SK-N-SH (cell line): Measurements from ENCODE around the gene EPS8L2. TPM values are rescaled to one million over a fixed set of nuclear protein-coding genes. Genes with fewer than 3 reads are reported as not detected.

Source experiments
- CTCF ChIA-PET: fragments of 300-600, 350-600 bp; formaldehyde crosslinking; extraction: SDS; loops from one replicate; lab custom pipeline; 2021; lab: Yijun Ruan, JAX
- POLR2A ChIA-PET: fragments of 350-600 bp; sonication (Branson Sonifier 250); formaldehyde crosslinking; extraction: SDS; loops from one replicate; lab custom pipeline; 2020; ENCODE audit warnings: antibody characterized with exemption, inconsistent platforms; lab: Yijun Ruan, JAX
- DNase-seq: peaks from one replicate; pipeline ENCODE4 v3.0.0; 2012
- H2AFZ ChIP-seq: fragments of 200-600 bp; sonication (generic); 2 replicates; pipeline ENCODE4 v1.8.1; 2016; ENCODE audit warnings: antibody characterized with exemption, mild to moderate bottlenecking, low read depth
- H3F3A ChIP-seq: fragments of 200-600 bp; sonication (generic); replicated peaks from 2 replicates; pipeline ENCODE3; 2016; ENCODE audit warnings: antibody characterized with exemption, mild to moderate bottlenecking; ENCODE audit not compliant: insufficient read depth
- H3K27ac ChIP-seq, 2 experiments: fragments of 200-500 bp in 1 of 2; fragments of 200-600 bp in 1 of 2; sonication (Bioruptor generic) in 1 of 2; sonication (generic), shearing (Covaris generic) in 1 of 2; 2 replicates each; pipeline versions ENCODE4 v1.5.1 to v1.6.1; 2014 to 2016; ENCODE audit warnings: low read depth in 2 of 2, inconsistent platforms in 1 of 2, low read length in 1 of 2, mild to moderate bottlenecking in 1 of 2, mixed read lengths in 1 of 2
- H3K27me3 ChIP-seq: fragments of 200-600 bp; sonication (generic), shearing (Covaris generic); 2 replicates; pipeline ENCODE4 v1.6.1; 2016; ENCODE audit warnings: mixed run types; ENCODE audit not compliant: insufficient read depth
- H3K36me3 ChIP-seq, 2 experiments: fragments of 200-500 bp in 1 of 2; fragments of 200-600 bp in 1 of 2; sonication (Bioruptor generic) in 1 of 2; sonication (generic) in 1 of 2; replicated peaks in 1 of 2; 2 replicates each; pipeline versions ENCODE3 to v1.5.1; 2014 to 2016; ENCODE audit warnings: low read length in 1 of 2, mild to moderate bottlenecking in 1 of 2; ENCODE audit not compliant: insufficient read depth in 2 of 2, control insufficient read depth in 1 of 2
- H3K4me1 ChIP-seq, 2 experiments: fragments of 200-500 bp in 1 of 2; fragments of 200-600 bp in 1 of 2; sonication (Bioruptor generic) in 1 of 2; sonication (generic), shearing (Covaris generic) in 1 of 2; 2 replicates each; pipeline versions ENCODE4 v1.5.1 to v1.6.1; 2014 to 2016; ENCODE audit warnings: low read depth in 1 of 2, low read length in 1 of 2, mixed run types in 1 of 2; ENCODE audit not compliant: insufficient read depth in 2 of 2, control insufficient read depth in 1 of 2
- H3K4me2 ChIP-seq: fragments of 200-600 bp; sonication (generic), shearing (Covaris generic); 2 replicates; pipeline ENCODE4 v1.6.1; 2017; ENCODE audit warnings: mixed run types
- H3K4me3 ChIP-seq, 2 experiments: fragments of 200-500 bp in 1 of 2; fragments of 200-600 bp in 1 of 2; sonication (Bioruptor generic) in 1 of 2; sonication (generic), shearing (Covaris generic) in 1 of 2; 2 replicates each; pipeline versions ENCODE4 v1.5.1 to v1.8.1; 2014 to 2016; ENCODE audit warnings: low read depth in 2 of 2, inconsistent platforms in 1 of 2, low read length in 1 of 2, mild to moderate bottlenecking in 1 of 2, mixed read lengths in 1 of 2, moderate library complexity in 1 of 2
- H3K79me2 ChIP-seq: fragments of 200-600 bp; sonication (generic); 2 replicates; pipeline ENCODE4 v1.8.1; 2017; ENCODE audit warnings: mild to moderate bottlenecking; ENCODE audit not compliant: insufficient read depth
- H3K9ac ChIP-seq: fragments of 200-600 bp; sonication (generic); 2 replicates; pipeline ENCODE4 v1.6.1; 2017; ENCODE audit warnings: mixed run types
- H3K9me2 ChIP-seq: fragments of 200-600 bp; sonication (generic); 2 replicates; pipeline ENCODE4 v1.6.1; 2017; ENCODE audit warnings: mixed run types
- H3K9me3 ChIP-seq: fragments of 200-600 bp; sonication (generic); 2 replicates; pipeline ENCODE4 v1.6.1; 2017; ENCODE audit warnings: mixed run types, mild to moderate bottlenecking, moderate library complexity
- H4K20me1 ChIP-seq: fragments of 200-600 bp; sonication (generic); 2 replicates; pipeline ENCODE4 v1.6.1; 2017; ENCODE audit warnings: mild to moderate bottlenecking, mixed run types; ENCODE audit not compliant: insufficient read depth
- CHD2 ChIP-seq: fragments of 150-350 bp; IDR thresholded peaks from 2 replicates; pipeline ENCODE4 v1.6.1; 2018; ENCODE audit warnings: low read length; ENCODE audit not compliant: partially characterized antibody
- EP300 ChIP-seq, 2 experiments: IDR thresholded peaks; 2 replicates each; pipeline versions ENCODE4 v1.4.0 to v1.6.1; 2012; ENCODE audit warnings: borderline replicate concordance in 1 of 2, low read depth in 1 of 2, low read length in 1 of 2
- FOSL2 ChIP-seq: IDR thresholded peaks from 2 replicates; pipeline ENCODE4 v1.4.0; 2012; ENCODE audit warnings: low read depth, mild to moderate bottlenecking, moderate library complexity, borderline replicate concordance
- FOXJ3 ChIP-seq: sonication (generic); formaldehyde crosslinking; IDR thresholded peaks from 2 replicates; pipeline ENCODE4 v1.5.1; 2020; ENCODE audit warnings: mild to moderate bottlenecking, missing genetic modification reagents
- FOXM1 ChIP-seq: IDR thresholded peaks from 2 replicates; pipeline ENCODE4 v1.4.0; 2012; ENCODE audit warnings: low read depth, mild to moderate bottlenecking
- GABPA ChIP-seq: IDR thresholded peaks from 2 replicates; pipeline ENCODE4 v1.4.0; 2012; ENCODE audit warnings: low read depth, mild to moderate bottlenecking
- GATA2 ChIP-seq: sonication (generic); formaldehyde crosslinking; IDR thresholded peaks from 2 replicates; pipeline ENCODE4 v1.5.0; 2020; ENCODE audit warnings: mild to moderate bottlenecking, missing genetic modification reagents
- IRF3 ChIP-seq: fragments of 150-350 bp; IDR thresholded peaks from 2 replicates; pipeline ENCODE4 v1.6.1; 2016; ENCODE audit warnings: mild to moderate bottlenecking, low read depth, low read length
- MAX ChIP-seq: IDR thresholded peaks from 2 replicates; pipeline ENCODE4 v1.4.0; 2012; ENCODE audit warnings: low read depth
- MEF2A ChIP-seq: IDR thresholded peaks from 2 replicates; pipeline ENCODE4 v1.4.0; 2012; ENCODE audit warnings: low read depth, borderline replicate concordance
- MXI1 ChIP-seq: IDR thresholded peaks from 2 replicates; pipeline ENCODE4 v1.6.1; 2012; ENCODE audit warnings: mild to moderate bottlenecking, low read depth, low read length, improper control_type of control experiment
- NFIC ChIP-seq: IDR thresholded peaks from 2 replicates; pipeline ENCODE4 v1.4.0; 2012; ENCODE audit warnings: borderline replicate concordance
- PBX3 ChIP-seq: IDR thresholded peaks from 2 replicates; pipeline ENCODE4; 2012
- POLR2AphosphoS5 ChIP-seq: IDR thresholded peaks from 2 replicates; pipeline ENCODE4 v1.6.1; 2012; ENCODE audit warnings: low read depth, low read length
- RXRA ChIP-seq: IDR thresholded peaks from 2 replicates; pipeline ENCODE4 v1.4.0; 2012; ENCODE audit warnings: low read depth, mild to moderate bottlenecking, borderline replicate concordance
- SIN3A ChIP-seq: IDR thresholded peaks from 2 replicates; pipeline ENCODE4 v1.6.1; 2012; ENCODE audit warnings: low read depth, mild to moderate bottlenecking, low read length, moderate library complexity, borderline replicate concordance
- TEAD4 ChIP-seq: IDR thresholded peaks from 2 replicates; pipeline ENCODE4 v1.4.0; 2012; ENCODE audit warnings: mild to moderate bottlenecking, borderline replicate concordance; ENCODE audit not compliant: insufficient read depth
- USF2 ChIP-seq: fragments of 150-350 bp; IDR thresholded peaks from 2 replicates; pipeline ENCODE4 v1.6.1; 2017; ENCODE audit warnings: antibody characterized with exemption, low read length, low read depth, borderline replicate concordance
- WGBS: methylation state at CpG from one replicate; pipeline ENCODE4 v1.1.6; 2017; ENCODE audit warnings: low lambda C conversion rate; 5-methylcytosine and 5-hydroxymethylcytosine counted together
- polyA plus RNA-seq, 3 experiments: library from polyadenylated mRNA; depleted of rRNA; stranded (reverse); fragments of >200 nt; gene quantifications; 2 replicates each; pipeline ENCODE4 v1.2.3, GENCODE V29; 2012

Gene EPS8L2
- polyA plus RNA-seq, 1 of the 3 experiments (the other 2 are of a cell fraction), result 0.74 TPM

GRCh38 chr11:763073-763463 lies 57.0 kb downstream of the EPS8L2 start:
- peak overlapping the region; percentile 39 to 47; a peak in 2 of 4 replicates for H3K27ac ChIP-seq
- WGBS, result 88% methylated on average over 24 of the region's 24 CpGs
- H3K9ac ChIP-seq, result no peak overlapping the region
- H3K36me3 ChIP-seq, result peaks cover 24 to 42% of the 10 kb centered on the region in 2 experiments
- POLR2A ChIA-PET, result interaction anchor here (1.1 kb wide), 1 partner anchor 26 kb away, joined by 3 read pairs; the partner anchor contains the start of gene CEND1
- peaks cover 9% of the 10 kb centered on the region for H4K20me1 ChIP-seq
- no peak overlapping the region for H3K4me3 ChIP-seq
- H3K79me2 ChIP-seq, result no peaks in the 10 kb centered on the region
- CTCF ChIA-PET, result interaction anchor here (1.1 to 6.3 kb wide), 5 partner anchors 13 to 101 kb away, joined by 3 to 31 read pairs (median 24); partner anchors contain the start of genes GATD1 and TALDO1
- peaks cover 28% of the 10 kb centered on the region for H3F3A ChIP-seq
- H3K9me2 ChIP-seq, result no peaks in the 10 kb centered on the region
- no peak for TF ChIP-seq CHD2
- no peak for TF ChIP-seq GATA2 (CRISPR knock-in tag)
- no peak for TF ChIP-seq PBX3
- no peak for TF ChIP-seq MAX
- no peak for TF ChIP-seq MEF2A
- TF ChIP-seq FOSL2, result no peak
- no peak for TF ChIP-seq USF2
- no peak for TF ChIP-seq SIN3A
- no peak for TF ChIP-seq POLR2AphosphoS5
- no peak for TF ChIP-seq RXRA
- no peak for TF ChIP-seq NFIC
- no peak for TF ChIP-seq TEAD4
- no peak for TF ChIP-seq IRF3
- TF ChIP-seq EP300 (IDR thresholded peaks at IDR 0.05; ENCODE audit: borderline replicate concordance in 1 of 2, low read depth in 1 of 2, low read length in 1 of 2), result no peak
- TF ChIP-seq MXI1, result no peak
- TF ChIP-seq FOXJ3, result no peak
- TF ChIP-seq FOXM1, result no peak
- TF ChIP-seq GABPA, result no peak
- DNase-seq, result peak; percentile 24
- H3K27me3 ChIP-seq, result no peaks in the 10 kb centered on the region
- H3K4me2 ChIP-seq, result no peak overlapping the region
- H2AFZ ChIP-seq, result no peak overlapping the region
- H3K9me3 ChIP-seq, result no peaks in the 10 kb centered on the region
- peaks cover 5 to 9% of the 10 kb centered on the region in 2 experiments; a peak in 2 of 4 replicates for H3K4me1 ChIP-seq
